ENCODE results near the gene SLC16A3. TPM values are rescaled to one million over a fixed set of nuclear protein-coding genes. Genes with fewer than 3 reads are reported as not detected.

Gene SLC16A3
- total and polyA plus RNA-seq, 2 of the 8 experiments (the other 6 are each of a cell fraction or from before 2014, with no cell fraction given): 3.8 to 8.7 TPM

DNA sequence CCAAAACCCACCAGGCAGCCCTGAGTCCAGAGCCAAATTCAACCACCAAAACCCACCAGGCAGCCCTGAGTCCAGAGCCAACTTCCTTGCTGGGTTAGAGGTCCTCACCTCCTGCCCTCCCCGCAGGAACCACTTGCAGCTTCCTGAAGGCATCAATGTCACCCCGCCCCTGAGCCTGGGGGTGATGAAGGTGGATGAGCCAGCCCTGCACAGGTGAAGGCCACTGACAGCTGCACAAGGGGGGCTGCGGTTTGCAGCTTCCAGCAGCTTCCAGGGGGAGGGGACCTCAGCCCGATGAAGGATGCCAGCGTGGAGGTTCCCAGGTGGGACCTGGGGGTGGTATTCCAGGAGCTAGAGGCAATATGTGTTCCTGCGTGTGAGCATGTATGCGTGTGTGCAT is 52.2 kb downstream of the SLC16A3 start:
- Histone ChIP-seq H2BK5ac (ENCODE audit: low read depth, low read length) (peak overlapping the region; percentile 21; the same call in 1 of the 2 replicates), H3K18ac (ENCODE audit: extremely low read depth, low read length) (no peak overlapping the region), H2BK120ac (replicated peaks; ENCODE audit: low read depth, low read length) (no peak overlapping the region), H2AK5ac (ENCODE audit: low read depth, low read length) (peak overlapping the region; percentile 75; the same call in 1 of the 2 replicates), H4K20me1 (replicated peaks in 1 of 2; ENCODE audit: control insufficient read depth in 1 of 2, insufficient read depth in 2 of 2, low read length in 2 of 2) (peaks cover 0 to 9% of the 10 kb centered on the region in 2 experiments), H3K27ac (ENCODE audit: low read depth, low read length) (no peak overlapping the region), H4K5ac (ENCODE audit: insufficient read length, low read depth, low read length) (no peak overlapping the region), H2BK20ac (ENCODE audit: low read length) (no peak overlapping the region), H2BK12ac (ENCODE audit: low read depth, low read length) (peak overlapping the region; percentile 78; the same call in 1 of the 2 replicates), H3K56ac (replicated peaks; ENCODE audit: insufficient read length, low read depth, low read length) (no peak overlapping the region), H3K4ac (replicated peaks; ENCODE audit: insufficient read length, low read depth, low read length) (no peak overlapping the region), H3K27me3 (replicated peaks in 1 of 4; ENCODE audit: control insufficient read depth in 3 of 4, extremely low read depth in 1 of 4, insufficient read depth in 3 of 4, low read length in 3 of 4) (no peaks in the 10 kb centered on the region; a peak in 1 of 7 replicates), H4K91ac (replicated peaks; ENCODE audit: insufficient read length, low read length) (peak overlapping the region; percentile 95), H3K9ac (replicated peaks in 1 of 4; ENCODE audit: extremely low read depth in 1 of 4, low read depth in 3 of 4, low read length in 3 of 4) (no peak overlapping the region), H3K23me2 (ENCODE audit: low read depth, low read length) (no peaks in the 10 kb centered on the region), H3K4me2 (ENCODE audit: insufficient read depth in 1 of 2, low read depth in 2 of 2, low read length in 2 of 2) (no peak overlapping the region), H3K9me3 (ENCODE audit: insufficient read depth in 2 of 2, low read depth in 1 of 2, low read length in 1 of 2) (no peaks in the 10 kb centered on the region), H2BK15ac (ENCODE audit: low read length) (no peak overlapping the region), H3K79me2 (ENCODE audit: control insufficient read depth in 1 of 2, insufficient read depth in 2 of 2, low read length in 2 of 2) (no peaks in the 10 kb centered on the region), H3K4me1 (replicated peaks in 1 of 4; ENCODE audit: control insufficient read depth in 3 of 4, insufficient read depth in 4 of 4, low read length in 3 of 4) (peaks cover 0 to 10% (median 5%) of the 10 kb centered on the region in 4 experiments; a peak in 5 of 7 replicates), H3K79me1 (ENCODE audit: low read depth, low read length) (no peaks in the 10 kb centered on the region; the same call in 1 of the 2 replicates), H3K4me3 (ENCODE audit: extremely low read depth in 1 of 4, insufficient read depth in 2 of 4, low read depth in 3 of 4, low read length in 4 of 4) (no peak overlapping the region), H3K14ac (ENCODE audit: insufficient read length) (no peak overlapping the region), H3K23ac (ENCODE audit: insufficient read length) (no peak overlapping the region), H4K8ac (ENCODE audit: extremely low read depth, insufficient read depth, low read length) (no peak overlapping the region), H2AFZ (ENCODE audit: low read length) (no peak overlapping the region), H3K36me3 (ENCODE audit: control insufficient read depth in 2 of 4, insufficient read depth in 4 of 4, low read length in 3 of 4) (no peaks in the 10 kb centered on the region; a peak in 1 of 8 replicates)
- DNase-seq (ENCODE audit: low read depth in 1 of 2, low spot score in 2 of 2) (no peak), FAIRE-seq (no peak)
- ChIA-PET CTCF (ENCODE audit: partially characterized antibody) (interaction anchor here (1.1 to 1.6 kb wide), 2 partner anchors 16 to 31 kb away, joined by 3 to 5 read pairs; no protein-coding TSS in a partner anchor), POLR2A (ENCODE audit: partially characterized antibody) (interaction anchor here (0.6 to 5.2 kb wide), 4 partner anchors 8 to 72 kb away, joined by 3 to 39 read pairs (median 16); partner anchors contain the start of gene CSNK1D)
- WGBS, 2 experiments (ENCODE audit: extremely low coverage in 1 of 2, insufficient coverage in 1 of 2, insufficient read length in 1 of 2, insufficient replicate concordance in 2 of 2, low coverage in 1 of 2, low lambda C conversion rate in 2 of 2, missing lambda C conversion rate in 1 of 2): 93% methylated on average over 7 of the region's 7 CpGs; no CpG with 5 or more reads in 1 of the 2 experiments
- TF ChIP-seq POLR2A (IDR thresholded peaks at IDR 0.05; ENCODE audit: control extremely low read depth in 1 of 2, low read depth in 2 of 2, low read length in 2 of 2) (no peak), POLR2AphosphoS5 (IDR thresholded peaks at IDR 0.05; ENCODE audit: low read depth, low read length) (no peak), SIRT6 (IDR thresholded peaks at IDR 0.05; ENCODE audit: low read length) (no peak), NANOG (IDR thresholded peaks at IDR 0.05; ENCODE audit: insufficient read depth, low read depth, low read length, poor library complexity, severe bottlenecking) (no peak), SIN3A (conservative IDR thresholded peaks at IDR 0.05 in 1 of 2, IDR thresholded peaks at IDR 0.05 in 1 of 2; ENCODE audit: low read depth in 1 of 2, low read length in 2 of 2) (no peak), ASH2L (IDR thresholded peaks at IDR 0.05; ENCODE audit: low read length) (no peak), NRF1 (IDR thresholded peaks at IDR 0.05; ENCODE audit: low read depth, low read length) (no peak), TAF1 (IDR thresholded peaks at IDR 0.05; ENCODE audit: low read depth, low read length) (no peak), HDAC2 (IDR thresholded peaks at IDR 0.05; ENCODE audit: borderline replicate concordance in 1 of 2, low read depth in 2 of 2, low read length in 2 of 2) (no peak), JUND (IDR thresholded peaks at IDR 0.05; ENCODE audit: low read length) (no peak)
- TF ChIP-seq, protein P1, sequence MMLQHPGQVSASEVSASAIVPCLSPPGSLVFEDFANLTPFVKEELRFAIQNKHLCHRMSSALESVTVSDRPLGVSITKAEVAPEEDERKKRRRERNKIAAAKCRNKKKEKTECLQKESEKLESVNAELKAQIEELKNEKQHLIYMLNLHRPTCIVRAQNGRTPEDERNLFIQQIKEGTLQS (IDR thresholded peaks at IDR 0.05; ENCODE audit: insufficient read depth, low read depth, low read length): no peak
- TF ChIP-seq, protein P2, sequence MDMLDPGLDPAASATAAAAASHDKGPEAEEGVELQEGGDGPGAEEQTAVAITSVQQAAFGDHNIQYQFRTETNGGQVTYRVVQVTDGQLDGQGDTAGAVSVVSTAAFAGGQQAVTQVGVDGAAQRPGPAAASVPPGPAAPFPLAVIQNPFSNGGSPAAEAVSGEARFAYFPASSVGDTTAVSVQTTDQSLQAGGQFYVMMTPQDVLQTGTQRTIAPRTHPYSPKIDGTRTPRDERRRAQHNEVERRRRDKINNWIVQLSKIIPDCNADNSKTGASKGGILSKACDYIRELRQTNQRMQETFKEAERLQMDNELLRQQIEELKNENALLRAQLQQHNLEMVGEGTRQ (IDR thresholded peaks at IDR 0.05; ENCODE audit: low read length): no peak

Data from H1 (cell line).